T-cell (primary cell): ENCODE results near the gene MMP28. TPM values are rescaled to one million over a fixed set of nuclear protein-coding genes. Genes with fewer than 3 reads are reported as not detected.

Experiments used
- ATAC-seq, 4 experiments: fragments of 200-7000 bp in 3 of 4; fragments of 150-1000 bp in 1 of 4; cut with Tn5 transposase; replicated peaks in 1 of 4; 1 replicate in 3 of 4; 2 replicates in 1 of 4; pipeline ENCODE4 v1.10.0; 2021; ENCODE audit warnings: moderate library complexity in 3 of 4, mild to moderate bottlenecking in 2 of 4, moderate number of reproducible peaks in 1 of 4
- CTCF ChIA-PET, 2 donors: fragments of 300-600 bp; sonication (Branson Sonifier 250); formaldehyde crosslinking; loops; one replicate each; lab custom pipeline; 2022; ENCODE audit warnings: antibody characterized with exemption in 2 of 2; lab: Charles Lee
- POLR2A ChIA-PET, 2 donors: fragments of 300-600 bp; sonication (Branson Sonifier 250); formaldehyde crosslinking; loops; one replicate each; lab custom pipeline; 2022; ENCODE audit warnings: antibody characterized with exemption in 2 of 2; lab: Charles Lee
- DNase-seq, 35 experiments: peaks; one replicate each; pipeline versions ENCODE4 v3.0.0 to v3.0.0-alpha.2; 2013 to 2023
- H3K27ac ChIP-seq: one replicate; pipeline ENCODE4 v1.5.1; 2013; ENCODE audit warnings: low read length
- H3K27me3 ChIP-seq, 2 experiments: replicated peaks in 1 of 2; 1 replicate in 1 of 2; 2 replicates in 1 of 2; pipeline versions ENCODE4 v1.6.1 to v1.7.0; 2013; ENCODE audit warnings: low read length in 1 of 2, mixed read lengths in 1 of 2; ENCODE audit not compliant: control insufficient read depth in 2 of 2, insufficient read depth in 2 of 2; ENCODE audit errors: extremely low read depth in 1 of 2
- H3K36me3 ChIP-seq, 2 donors: 1 replicate in 1 of 2; 2 replicates in 1 of 2; pipeline versions ENCODE4 v1.6.1 to v1.7.0; 2013; ENCODE audit warnings: low read length in 1 of 2; ENCODE audit not compliant: control insufficient read depth in 2 of 2, insufficient read depth in 1 of 2; ENCODE audit errors: extremely low read depth in 1 of 2
- H3K4me1 ChIP-seq, 2 experiments: 1 replicate in 1 of 2; 2 replicates in 1 of 2; pipeline versions ENCODE4 v1.6.1 to v1.7.0; 2013; ENCODE audit warnings: low read length in 2 of 2, mixed read lengths in 1 of 2; ENCODE audit not compliant: insufficient read depth in 2 of 2, control insufficient read depth in 1 of 2; ENCODE audit errors: extremely low read depth in 1 of 2
- H3K4me3 ChIP-seq, 2 donors: 1 replicate in 1 of 2; 2 replicates in 1 of 2; pipeline versions ENCODE4 v1.5.1 to v1.7.0; 2013; ENCODE audit warnings: mild to moderate bottlenecking in 2 of 2, low read length in 1 of 2, moderate library complexity in 1 of 2; ENCODE audit not compliant: control insufficient read depth in 1 of 2; ENCODE audit errors: extremely low read depth in 1 of 2
- H3K9me3 ChIP-seq: 2 replicates; pipeline ENCODE4 v1.7.0; 2013
- H3K27ac Mint-ChIP-seq, 2 donors: one replicate each; pipeline ENCODE4 v1.8.0; 2020 to 2021; ENCODE audit warnings: mild to moderate bottlenecking in 2 of 2, mixed read lengths in 2 of 2
- H3K27me3 Mint-ChIP-seq, 2 donors: one replicate each; pipeline ENCODE4 v1.8.0; 2021 to 2022; ENCODE audit warnings: mixed read lengths in 2 of 2
- H3K36me3 Mint-ChIP-seq: one replicate; pipeline ENCODE4 v1.8.0; 2021; ENCODE audit warnings: mixed read lengths
- H3K4me1 Mint-ChIP-seq, 3 donors: one replicate each; pipeline ENCODE4 v1.8.0; 2020 to 2022; ENCODE audit warnings: mixed read lengths in 3 of 3, mild to moderate bottlenecking in 1 of 3
- H3K4me3 Mint-ChIP-seq, 3 donors: one replicate each; pipeline ENCODE4 v1.8.0; 2020 to 2022; ENCODE audit warnings: mild to moderate bottlenecking in 3 of 3, mixed read lengths in 3 of 3, moderate library complexity in 3 of 3
- H3K9me3 Mint-ChIP-seq, 3 donors: one replicate each; pipeline ENCODE4 v1.8.0; 2020 to 2022; ENCODE audit warnings: mixed read lengths in 3 of 3
- WGBS: methylation state at CpG from one replicate; pipeline ENCODE4 v1.1.5; 2013; ENCODE audit warnings: missing lambda C conversion rate; ENCODE audit not compliant: insufficient coverage; 5-methylcytosine and 5-hydroxymethylcytosine counted together
- total RNA-seq, 35 experiments: library from RNA in 6 of 35; stranded (reverse) in 6 of 35; fragments of 120-200 nt in 1 of 35; gene quantifications; one replicate each; pipeline versions ENCODE4 v1.2.1 to v1.2.4 and lab custom pipeline; 2013 to 2026

Gene MMP28
- total RNA-seq, 5 donors from 2014 or later (not counting 1 experiment from before 2014, with no cell fraction given) = 3.4 to 11.4 (median 6.9) TPM

DNA sequence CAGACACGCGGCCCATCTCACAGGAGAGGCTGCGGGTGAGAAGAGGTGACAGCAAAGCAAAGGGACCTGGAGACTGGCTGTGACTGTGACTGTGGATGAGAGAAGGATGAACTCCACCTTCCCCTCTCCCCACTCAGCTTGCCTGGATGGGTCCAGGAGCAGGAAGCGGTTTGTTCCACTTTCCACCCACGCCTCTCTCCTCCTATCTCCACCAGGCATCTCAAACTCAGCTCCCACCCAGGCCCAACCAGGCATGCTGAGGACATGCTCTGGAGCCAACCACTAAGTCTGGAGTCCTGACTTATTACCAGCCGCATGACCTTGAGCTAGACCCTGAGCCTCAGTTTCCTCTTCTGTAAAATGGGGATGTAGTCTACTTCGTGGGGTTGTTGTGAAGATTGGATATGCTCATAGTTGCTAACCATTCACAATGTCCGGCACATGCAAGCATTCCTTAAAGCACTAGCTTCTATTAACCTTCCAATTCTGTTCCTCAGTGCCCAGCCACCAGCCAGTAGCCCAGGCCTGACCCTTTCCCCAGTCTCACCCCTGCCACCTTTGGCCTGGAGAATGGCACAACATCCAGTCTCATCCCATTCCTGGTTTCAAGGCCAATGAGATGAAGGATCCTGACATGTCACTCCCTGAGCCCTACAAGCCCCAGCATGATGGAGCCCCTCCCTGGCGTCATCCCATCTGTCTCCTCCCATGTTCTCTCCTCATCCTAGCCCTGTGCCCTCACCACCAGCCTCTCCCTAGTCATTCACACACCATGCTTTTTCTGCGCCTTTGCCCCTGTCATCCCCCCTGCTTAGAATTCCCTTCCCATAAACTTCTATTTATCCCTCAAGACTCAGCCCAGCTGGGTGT lies 44.7 kb downstream of the MMP28 start:
- Mint-ChIP-seq H3K9me3 (no peaks in the 10 kb centered on the region), H3K4me3 (no peak overlapping the region), H3K36me3 (no peaks in the 10 kb centered on the region), H3K27me3 (peaks cover 29 to 53% of the 10 kb centered on the region in 2 donors), H3K4me1 (peaks cover 0 to 13% (median 12%) of the 10 kb centered on the region in 3 donors), H3K27ac (peak overlapping the region in 1 of 2 donors; percentile 43)
- ChIA-PET CTCF (interaction anchor here (0.5 to 3.7 kb wide), 4 partner anchors 13 to 1396 kb away, joined by 4 to 38 read pairs (median 6); no protein-coding TSS in a partner anchor), POLR2A (interaction anchor here in 1 of 2 donors (0.5 kb wide), 1 partner anchor 58 kb away, joined by 3 read pairs; the partner anchor contains the start of gene TAF15)
- DNase-seq (no peak), ATAC-seq (no peak)
- H3K27me3 ChIP-seq = peaks cover 0 to 60% of the 10 kb centered on the region in 2 experiments
- WGBS = 79% methylated on average over 5 of the region's 10 CpGs
- H3K4me1 ChIP-seq = peaks cover 0 to 13% of the 10 kb centered on the region in 2 experiments
- no peaks in the 10 kb centered on the region for H3K36me3 ChIP-seq
- H3K4me3 ChIP-seq = no peak overlapping the region
- no peaks in the 10 kb centered on the region for H3K9me3 ChIP-seq
- no peak overlapping the region for H3K27ac ChIP-seq

DNA sequence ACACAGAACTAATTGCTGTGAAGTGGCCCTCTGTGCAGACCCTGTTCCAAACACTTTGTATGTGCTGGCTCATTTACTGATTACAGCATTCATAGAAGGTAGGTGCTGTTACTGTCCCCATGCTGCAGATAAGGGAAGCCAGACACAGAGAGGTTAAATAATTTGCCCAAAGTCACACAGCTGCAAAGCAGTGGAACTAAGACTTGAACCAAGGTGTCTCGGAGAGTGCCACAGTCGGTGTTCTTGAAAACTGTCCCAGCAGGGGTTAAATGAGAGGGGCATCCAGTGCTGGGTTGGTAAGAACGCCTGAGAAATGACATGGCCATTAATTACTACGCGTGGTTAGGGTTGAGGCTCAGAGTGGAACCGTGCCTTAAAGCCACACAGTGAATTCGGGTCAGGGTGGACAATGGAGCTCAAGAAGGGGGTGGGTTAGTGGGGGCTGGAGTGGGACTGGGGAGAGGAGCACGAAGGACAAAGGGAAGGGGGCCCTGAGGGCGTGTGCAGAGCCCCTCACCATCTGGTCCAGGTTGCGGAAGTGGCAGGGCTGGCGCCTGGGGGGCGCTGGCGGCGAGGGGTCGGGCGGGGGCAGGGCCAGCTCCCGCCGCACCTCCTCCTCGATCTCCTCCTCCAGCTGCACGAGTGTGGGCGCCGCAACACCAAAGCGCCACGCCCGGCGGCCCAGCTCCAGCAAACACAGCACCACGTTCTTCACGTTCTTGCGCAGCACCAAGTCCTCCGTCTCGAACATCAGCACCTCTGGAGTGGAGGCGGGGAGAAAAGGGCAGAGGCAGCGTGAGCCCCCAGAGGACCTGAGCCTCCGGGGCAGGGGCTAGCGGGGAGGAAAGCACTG lies 45.7 kb downstream of the MMP28 start:
- H3K36me3 ChIP-seq = no peaks in the 10 kb centered on the region
- ATAC-seq = no peak
- no peak overlapping the region for H3K4me3 ChIP-seq
- Mint-ChIP-seq H3K4me1 (peaks cover 0 to 13% (median 12%) of the 10 kb centered on the region in 3 donors), H3K4me3 (peak overlapping the region in 1 of 3 donors; percentile 35), H3K9me3 (no peaks in the 10 kb centered on the region), H3K27ac (peak overlapping the region in 1 of 2 donors; percentile 43), H3K36me3 (no peaks in the 10 kb centered on the region), H3K27me3 (peaks cover 29 to 53% of the 10 kb centered on the region in 2 donors)
- H3K4me1 ChIP-seq = peaks cover 0 to 13% of the 10 kb centered on the region in 2 experiments
- H3K27me3 ChIP-seq = peaks cover 0 to 70% of the 10 kb centered on the region in 2 experiments
- 18% methylated on average over 32 of the region's 35 CpGs for WGBS
- ChIA-PET CTCF (interaction anchor here (0.5 to 3.7 kb wide), 6 partner anchors 11 to 1395 kb away, joined by 4 to 38 read pairs (median 6); no protein-coding TSS in a partner anchor), POLR2A (interaction anchor here in 1 of 2 donors (0.5 kb wide), 1 partner anchor 59 kb away, joined by 3 read pairs; the partner anchor contains the start of gene TAF15)
- H3K27ac ChIP-seq = no peak overlapping the region
- no peak for DNase-seq
- H3K9me3 ChIP-seq = no peaks in the 10 kb centered on the region

DNA sequence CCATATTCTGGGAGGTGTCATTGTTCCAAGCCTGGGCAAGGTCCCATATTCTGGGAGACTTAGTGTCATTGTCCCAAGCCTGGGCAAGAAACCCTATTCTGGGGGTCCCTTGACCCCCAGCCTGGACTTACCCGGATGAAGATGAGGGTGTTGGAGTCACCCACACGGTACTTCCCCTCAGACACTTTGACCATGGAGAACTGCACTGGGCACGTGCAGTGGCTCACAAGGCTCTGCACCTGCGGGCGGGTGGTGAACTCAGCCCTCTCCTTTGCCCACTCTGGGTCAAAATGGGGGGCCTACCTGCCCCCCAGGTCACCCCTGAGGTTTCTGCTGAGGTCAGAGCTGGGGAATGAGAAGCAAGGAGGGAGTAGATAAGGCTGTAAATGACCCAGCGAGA lies 46.5 kb downstream of the MMP28 start:
- DNase-seq (no peak), ATAC-seq (no peak)
- Mint-ChIP-seq H3K4me1 (peaks cover 0 to 13% (median 12%) of the 10 kb centered on the region in 3 donors), H3K36me3 (no peaks in the 10 kb centered on the region), H3K4me3 (no peak overlapping the region), H3K27ac (no peak overlapping the region), H3K27me3 (peaks cover 29 to 58% of the 10 kb centered on the region in 2 donors), H3K9me3 (no peaks in the 10 kb centered on the region)
- peaks cover 0 to 13% of the 10 kb centered on the region in 2 experiments for H3K4me1 ChIP-seq
- no peaks in the 10 kb centered on the region for H3K9me3 ChIP-seq
- peaks cover 0 to 78% of the 10 kb centered on the region in 2 experiments for H3K27me3 ChIP-seq
- no peak overlapping the region for H3K27ac ChIP-seq
- POLR2A ChIA-PET = interaction anchor here in 1 of 2 donors (0.5 kb wide), 1 partner anchor 89 kb away, joined by 4 read pairs; no protein-coding TSS in a partner anchor
- 90% methylated on average over 1 of the region's 6 CpGs for WGBS
- H3K36me3 ChIP-seq = no peaks in the 10 kb centered on the region
- CTCF ChIA-PET = interaction anchor here (1.8 to 3.7 kb wide), 3 partner anchors 15 to 137 kb away, joined by 5 to 38 read pairs (median 33); no protein-coding TSS in a partner anchor
- H3K4me3 ChIP-seq = no peak overlapping the region

DNA sequence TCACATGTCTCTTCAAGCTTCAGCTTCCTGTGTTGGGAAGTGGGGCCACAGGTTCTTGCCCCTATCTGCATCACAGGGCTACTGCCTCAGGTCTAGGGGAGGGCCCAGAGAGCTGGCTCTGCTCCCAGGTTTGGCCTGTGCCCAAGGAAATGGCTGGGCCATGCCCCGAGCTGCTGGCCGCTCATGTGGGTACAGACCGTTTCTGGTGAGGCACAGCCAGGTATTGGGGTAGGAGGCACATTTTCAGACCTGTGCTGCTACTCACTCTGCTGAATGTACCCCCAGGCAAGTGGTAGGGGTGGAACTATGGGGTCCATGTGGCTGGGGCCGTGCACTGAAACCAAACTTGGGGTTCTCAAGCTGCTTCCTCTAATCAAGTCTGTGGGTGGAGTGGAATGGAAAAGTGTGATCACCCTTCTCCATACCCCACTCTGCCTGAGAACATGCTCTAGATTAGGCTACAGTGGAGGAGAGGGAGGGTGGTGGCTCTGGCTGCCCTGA lies 47.0 kb downstream of the MMP28 start:
- no peak overlapping the region for H3K4me3 Mint-ChIP-seq
- no peaks in the 10 kb centered on the region for H3K9me3 ChIP-seq
- DNase-seq (no peak), ATAC-seq (no peak)
- H3K27ac Mint-ChIP-seq = no peak overlapping the region
- H3K27ac ChIP-seq = no peak overlapping the region
- H3K27me3 Mint-ChIP-seq = peaks cover 33 to 63% of the 10 kb centered on the region in 2 donors
- H3K36me3 Mint-ChIP-seq = no peaks in the 10 kb centered on the region
- peaks cover 0 to 13% (median 12%) of the 10 kb centered on the region in 3 donors for H3K4me1 Mint-ChIP-seq
- ChIA-PET CTCF (interaction anchor here (0.8 to 3.7 kb wide), 4 partner anchors 8 to 136 kb away, joined by 8 to 38 read pairs (median 22); no protein-coding TSS in a partner anchor), POLR2A (interaction anchor here in 1 of 2 donors (0.5 kb wide), 1 partner anchor 89 kb away, joined by 4 read pairs; no protein-coding TSS in a partner anchor)
- 20% methylated on average over 1 of the region's 4 CpGs for WGBS
- peaks cover 0 to 84% of the 10 kb centered on the region in 2 experiments for H3K27me3 ChIP-seq
- no peaks in the 10 kb centered on the region for H3K36me3 ChIP-seq
- H3K4me1 ChIP-seq = peaks cover 0 to 13% of the 10 kb centered on the region in 2 experiments
- no peak overlapping the region for H3K4me3 ChIP-seq
- no peaks in the 10 kb centered on the region for H3K9me3 Mint-ChIP-seq

DNA sequence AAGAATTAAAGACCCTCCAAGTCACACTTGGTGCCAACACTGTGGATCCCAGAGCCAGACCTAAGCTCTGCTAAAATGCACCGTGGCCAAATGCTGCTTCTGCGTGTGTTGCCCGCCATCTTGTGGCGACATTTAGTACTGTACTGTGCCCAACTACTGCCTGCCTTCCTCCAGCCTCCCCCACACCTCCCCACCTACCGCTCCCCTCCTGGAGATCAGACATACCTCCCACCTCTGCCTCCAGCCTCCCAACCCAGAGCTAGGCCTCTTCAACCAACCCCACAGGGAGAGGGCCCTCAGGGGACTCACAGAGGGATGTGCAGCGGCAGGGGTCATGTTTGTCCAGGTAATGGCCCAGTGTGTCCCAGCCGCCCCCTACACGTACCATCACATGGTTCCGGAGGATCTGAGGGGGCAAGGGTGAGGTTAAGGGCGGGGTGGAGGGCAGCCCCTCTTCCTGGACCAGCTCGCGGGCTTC lies 47.9 kb downstream of the MMP28 start:
- Histone ChIP-seq H3K4me3 (no peak overlapping the region), H3K36me3 (no peaks in the 10 kb centered on the region), H3K4me1 (peaks cover 0 to 13% of the 10 kb centered on the region in 2 experiments), H3K27ac (no peak overlapping the region), H3K9me3 (no peaks in the 10 kb centered on the region), H3K27me3 (peaks cover 0 to 88% of the 10 kb centered on the region in 2 experiments)
- WGBS = 0% methylated on average over 1 of the region's 12 CpGs
- Mint-ChIP-seq H3K4me3 (no peak overlapping the region), H3K27me3 (peaks cover 33 to 61% of the 10 kb centered on the region in 2 donors), H3K27ac (no peak overlapping the region), H3K36me3 (no peaks in the 10 kb centered on the region), H3K4me1 (peaks cover 0 to 13% (median 12%) of the 10 kb centered on the region in 3 donors), H3K9me3 (no peaks in the 10 kb centered on the region)
- peak; percentile 49 to 89 (median 72) for DNase-seq
- CTCF ChIA-PET = interaction anchor here (0.5 to 3.7 kb wide), 19 partner anchors 8 to 1327 kb away, joined by 3 to 38 read pairs (median 4); partner anchors contain the start of genes RAD51D (in 1 of the 2) and TAF15 (in 1 of the 2)
- ATAC-seq = peak; percentile 91 to 97 (median 93)
- POLR2A ChIA-PET = no interaction called here
